Fibroblast of mammary gland (primary cell): ENCODE measurements around the gene FALEC.
A peak's percentile ranks its signal among the peaks of the same experiment; 100 is the strongest.

Source experiments
- DNase-seq: peaks from one replicate; pipeline ENCODE4 v3.0.0-alpha.2; 2010; ENCODE audit warnings: low read depth
- H3K4me3 ChIP-seq: 2 replicates; pipeline ENCODE4 v1.5.1; 2011; ENCODE audit warnings: low read depth, mild to moderate bottlenecking, low read length, moderate library complexity; ENCODE audit not compliant: control insufficient read depth
- TF ChIP-seq, protein P1 (sequence below): conservative IDR thresholded peaks from 2 replicates; pipeline ENCODE4 v1.5.1; 2011; ENCODE audit warnings: low read depth, low read length, inconsistent platforms; ENCODE audit not compliant: control insufficient read depth, insufficient read depth

FALEC gene

GRCh38 chr1:150537732-150538684 is 22.5 kb downstream of the FALEC start:
- DNase-seq, result peak; percentile 65
- H3K4me3 ChIP-seq, result no peak overlapping the region
- TF ChIP-seq, protein P1, sequence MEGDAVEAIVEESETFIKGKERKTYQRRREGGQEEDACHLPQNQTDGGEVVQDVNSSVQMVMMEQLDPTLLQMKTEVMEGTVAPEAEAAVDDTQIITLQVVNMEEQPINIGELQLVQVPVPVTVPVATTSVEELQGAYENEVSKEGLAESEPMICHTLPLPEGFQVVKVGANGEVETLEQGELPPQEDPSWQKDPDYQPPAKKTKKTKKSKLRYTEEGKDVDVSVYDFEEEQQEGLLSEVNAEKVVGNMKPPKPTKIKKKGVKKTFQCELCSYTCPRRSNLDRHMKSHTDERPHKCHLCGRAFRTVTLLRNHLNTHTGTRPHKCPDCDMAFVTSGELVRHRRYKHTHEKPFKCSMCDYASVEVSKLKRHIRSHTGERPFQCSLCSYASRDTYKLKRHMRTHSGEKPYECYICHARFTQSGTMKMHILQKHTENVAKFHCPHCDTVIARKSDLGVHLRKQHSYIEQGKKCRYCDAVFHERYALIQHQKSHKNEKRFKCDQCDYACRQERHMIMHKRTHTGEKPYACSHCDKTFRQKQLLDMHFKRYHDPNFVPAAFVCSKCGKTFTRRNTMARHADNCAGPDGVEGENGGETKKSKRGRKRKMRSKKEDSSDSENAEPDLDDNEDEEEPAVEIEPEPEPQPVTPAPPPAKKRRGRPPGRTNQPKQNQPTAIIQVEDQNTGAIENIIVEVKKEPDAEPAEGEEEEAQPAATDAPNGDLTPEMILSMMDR, result no peak

DNA sequence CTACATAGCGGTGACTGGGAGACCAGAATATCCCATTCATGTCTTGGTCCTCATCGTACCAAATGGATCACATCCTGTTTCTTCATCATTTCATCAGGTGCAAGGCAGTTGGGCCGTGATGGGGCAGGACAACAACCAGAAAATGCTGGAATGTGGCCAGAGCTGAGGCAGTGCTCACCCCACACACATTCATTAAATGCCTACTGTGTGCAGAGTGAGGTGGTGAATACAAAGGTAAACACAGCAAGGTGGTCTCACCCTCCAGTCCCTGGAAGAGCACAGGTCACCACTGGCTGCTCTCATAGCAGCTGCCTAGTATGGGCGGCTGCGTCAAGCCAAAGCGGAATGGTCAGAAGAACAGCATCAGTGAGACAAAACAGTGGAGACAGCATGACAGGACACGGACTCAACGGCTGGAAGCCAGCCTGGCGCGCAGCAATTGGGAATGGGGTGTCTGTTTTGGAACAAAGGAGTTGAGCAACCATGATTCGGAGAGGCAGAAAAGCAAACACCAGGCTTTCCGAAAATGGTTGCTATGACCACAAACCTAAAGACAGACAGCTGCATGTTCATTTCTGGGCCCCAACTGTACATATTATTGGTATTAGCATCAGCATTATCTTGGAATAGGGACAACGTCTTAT is 28.1 kb downstream of the FALEC start:
- DNase-seq, result peak; percentile 45
- TF ChIP-seq, protein P1, result no peak

DNA sequence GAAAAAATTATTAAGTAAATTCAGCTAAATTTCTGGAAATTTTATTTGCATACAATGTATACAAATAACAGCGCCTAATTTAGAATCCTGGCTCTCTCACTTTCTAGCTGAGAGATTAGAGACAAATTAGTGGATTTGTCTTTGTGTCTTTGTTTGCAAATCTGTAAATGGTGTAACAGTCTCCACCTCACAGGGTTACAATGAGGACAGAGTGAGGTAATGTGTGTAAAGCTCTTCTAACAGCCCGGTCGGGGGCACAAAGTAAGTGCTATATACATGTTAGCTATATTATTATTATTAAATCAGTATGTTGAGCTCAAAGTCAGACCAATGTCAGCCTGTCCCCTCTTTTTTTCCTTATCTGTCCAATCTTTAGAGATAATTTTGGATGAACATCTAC is 28.7 kb downstream of the FALEC start:
- DNase-seq, result no peak
- TF ChIP-seq, protein P1, result no peak

More for the DNA sequence above, 28.1 kb downstream of the FALEC start:
- H3K4me3 ChIP-seq, result no peak overlapping the region

DNA sequence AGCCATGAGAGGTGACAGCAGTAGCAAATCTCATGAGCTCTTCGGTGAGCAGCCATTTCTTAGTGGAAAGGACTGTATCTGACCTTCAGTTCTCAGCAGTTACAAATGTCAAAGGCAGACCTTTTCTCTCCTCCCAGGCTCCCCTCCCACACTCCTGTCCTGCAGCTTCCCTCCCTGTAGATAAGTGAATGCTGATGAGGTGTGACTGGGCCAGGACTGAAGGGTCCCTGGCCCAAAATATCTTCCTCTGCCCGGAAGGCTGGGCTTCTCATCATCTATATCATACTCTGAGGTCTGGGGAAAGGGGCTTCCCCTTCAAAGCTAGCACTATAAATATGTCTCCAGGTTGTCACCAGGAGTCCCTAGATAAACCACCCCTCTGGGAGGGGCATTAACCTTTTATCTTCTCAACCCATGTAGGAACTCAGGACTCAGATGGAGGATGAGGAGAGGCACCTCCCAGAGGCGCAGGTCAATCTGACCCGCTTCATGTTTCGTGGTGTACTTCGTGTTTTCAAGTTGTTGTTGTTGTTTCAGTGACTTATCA is 30.0 kb downstream of the FALEC start:
- no peak overlapping the region for H3K4me3 ChIP-seq
- DNase-seq, result no peak
- TF ChIP-seq, protein P1, result no peak

More for the DNA sequence above, 28.7 kb downstream of the FALEC start:
- no peak overlapping the region for H3K4me3 ChIP-seq

DNA sequence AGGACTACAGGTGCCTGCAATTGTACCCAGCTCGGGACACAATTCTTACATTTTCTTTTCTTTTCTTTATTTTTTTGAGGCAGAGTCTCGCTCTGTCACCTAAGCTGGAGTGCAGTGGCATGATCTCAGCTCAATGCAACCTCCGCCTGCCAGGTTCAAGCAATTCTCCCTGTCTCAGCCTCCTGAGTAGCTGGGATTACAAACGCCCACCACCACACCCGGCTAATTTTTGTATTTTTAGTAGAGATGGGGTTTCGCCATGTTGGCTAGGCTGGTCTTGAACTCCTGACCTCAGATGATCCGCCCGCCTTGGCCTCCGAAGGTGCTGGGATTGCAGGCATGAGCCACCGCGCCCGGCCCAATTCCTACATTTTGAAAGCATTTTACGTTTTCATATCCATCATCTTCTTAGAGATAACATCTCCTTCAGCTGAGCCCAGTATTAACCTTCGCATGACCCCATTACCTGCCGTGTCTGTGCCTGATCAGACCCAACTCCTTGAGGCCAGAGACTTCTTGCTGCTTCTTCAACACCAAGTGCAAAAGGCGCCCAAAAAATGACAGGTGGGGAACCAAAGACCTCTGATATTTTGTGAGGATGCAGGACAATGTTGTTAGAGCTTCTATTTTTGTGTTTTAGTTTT is 30.9 kb downstream of the FALEC start:
- H3K4me3 ChIP-seq, result no peak overlapping the region
- DNase-seq, result no peak
- TF ChIP-seq, protein P1, result no peak

GRCh38 chr1:150548324-150548631 is 32.7 kb downstream of the FALEC start:
- peak overlapping the region; percentile 52 for H3K4me3 ChIP-seq
- no peak for DNase-seq
- TF ChIP-seq, protein P1, result no peak
